Right atrium auricular region (tissue), 2 donors: ENCODE data around the gene NXPE4. TPM values are rescaled to one million over a fixed set of nuclear protein-coding genes. Genes with fewer than 3 reads are reported as not detected.
"Not testable (repeated sequence)": the region's sequence is repeated elsewhere in the genome, so short reads cannot be mapped to it uniquely, and the experiment has no call there.

Source experiments
- DNase-seq: peaks from one replicate; pipeline ENCODE4 v3.0.0-alpha.2; 2019; ENCODE audit warnings: low spot score
- H3K27ac ChIP-seq, 2 donors: fragments of 200-600 bp; sonication (generic); 1 replicate in 1 of 2; 2 replicates in 1 of 2; pipeline ENCODE4 v1.5.1; 2016 to 2019
- H3K27me3 ChIP-seq, 2 donors: fragments of 200-600 bp; sonication (generic); one replicate each; pipeline versions ENCODE4 v1.5.1 to v1.6.0; 2017 to 2019
- H3K36me3 ChIP-seq: fragments of 200-600 bp; sonication (generic); one replicate; pipeline ENCODE4 v1.5.1; 2016
- H3K4me1 ChIP-seq, 2 donors: fragments of 200-600 bp; sonication (generic); one replicate each; pipeline versions ENCODE4 v1.5.1 to v1.6.0; 2017 to 2019
- H3K4me3 ChIP-seq, 2 donors: fragments of 200-600 bp; sonication (generic); 1 replicate in 1 of 2; 2 replicates in 1 of 2; pipeline ENCODE4 v1.5.1; 2017 to 2019; ENCODE audit warnings: mild to moderate bottlenecking in 1 of 2, moderate library complexity in 1 of 2
- H3K9me3 ChIP-seq, 2 donors: fragments of 200-600 bp; sonication (generic); one replicate each; pipeline ENCODE4 v1.5.1; 2019
- CTCF ChIP-seq, 2 donors: fragments of 200-600 bp; sonication (generic); IDR thresholded peaks; one replicate each; pipeline ENCODE4 v1.5.1; 2019; ENCODE audit warnings: antibody characterized with exemption in 2 of 2
- total RNA-seq, 2 donors: library from RNA; depleted of rRNA; stranded (reverse); fragments of >200 nt; gene quantifications; one replicate each; pipeline ENCODE4 v1.1.0, GENCODE V29; 2016

NXPE4 gene
- total RNA-seq, 2 donors from 2014 or later: not detected

DNA sequence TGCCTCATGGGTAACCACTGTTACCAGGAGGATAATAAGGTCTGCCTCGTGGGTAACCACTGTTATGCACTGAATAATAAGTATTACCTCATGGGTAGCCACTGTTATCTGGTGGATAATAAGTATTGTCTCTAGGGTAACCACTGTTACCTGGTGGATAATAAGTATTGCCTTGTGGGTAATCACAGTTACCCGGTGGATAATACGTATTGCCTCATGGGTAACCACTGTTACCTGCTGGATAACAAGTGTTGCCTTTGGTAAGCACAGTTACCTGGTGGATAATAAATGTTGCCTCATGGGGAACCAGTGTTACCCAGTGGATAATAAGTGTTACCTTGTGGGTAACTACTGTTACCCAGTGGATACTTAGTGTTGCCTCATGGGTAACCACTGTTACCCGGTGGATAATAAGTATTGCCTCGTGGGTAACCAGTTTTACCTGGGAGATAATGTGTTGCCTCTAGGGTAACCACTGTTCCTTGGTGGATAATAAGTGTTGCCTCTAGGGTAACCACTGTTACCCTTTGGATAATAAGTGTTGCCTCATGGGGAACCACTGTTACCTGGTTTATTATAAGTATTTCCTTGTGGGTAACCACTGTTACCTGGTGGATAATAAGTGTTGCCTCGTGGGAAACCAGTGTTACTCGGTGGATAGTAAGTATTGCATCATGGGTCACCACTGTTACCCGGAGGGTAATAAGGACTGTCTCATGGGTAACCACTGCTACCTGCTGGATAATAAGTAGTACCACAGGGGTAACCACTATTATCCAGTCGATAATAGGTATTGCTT lies 10.6 kb upstream of the NXPE4 start:
- H3K27ac ChIP-seq: no peak overlapping the region
- no peak for TF ChIP-seq CTCF (IDR thresholded peaks at IDR 0.05)
- H3K36me3 ChIP-seq: no peaks in the 10 kb centered on the region
- no peak overlapping the region for H3K4me3 ChIP-seq
- no peaks in the 10 kb centered on the region for H3K27me3 ChIP-seq
- no peaks in the 10 kb centered on the region for H3K9me3 ChIP-seq
- no peak for DNase-seq
- H3K4me1 ChIP-seq: no peaks in the 10 kb centered on the region

- no peaks in the 10 kb centered on the region for H3K9me3 ChIP-seq
- no peaks in the 10 kb centered on the region for H3K27me3 ChIP-seq
- no peaks in the 10 kb centered on the region for H3K36me3 ChIP-seq
- DNase-seq: no peak
- H3K4me1 ChIP-seq: no peaks in the 10 kb centered on the region
- no peak overlapping the region for H3K27ac ChIP-seq
- H3K4me3 ChIP-seq: no peak overlapping the region
- TF ChIP-seq CTCF (IDR thresholded peaks at IDR 0.05): no peak
Observed at GRCh38 chr11:114605370-114605769, 9.8 kb upstream of the NXPE4 start.

GRCh38 chr11:114604886-114605285 lies 9.3 kb upstream of the NXPE4 start:
- H3K27me3 ChIP-seq: no peaks in the 10 kb centered on the region
- no peak for DNase-seq
- H3K4me1 ChIP-seq: no peaks in the 10 kb centered on the region
- no peaks in the 10 kb centered on the region for H3K9me3 ChIP-seq
- no peaks in the 10 kb centered on the region for H3K36me3 ChIP-seq
- H3K4me3 ChIP-seq: no peak overlapping the region
- no peak overlapping the region for H3K27ac ChIP-seq
- TF ChIP-seq CTCF (IDR thresholded peaks at IDR 0.05): no peak

GRCh38 chr11:114604179-114604813 lies 8.7 kb upstream of the NXPE4 start:
- Histone ChIP-seq H3K36me3 (no peaks in the 10 kb centered on the region), H3K27ac (no peak overlapping the region), H3K9me3 (no peaks in the 10 kb centered on the region), H3K4me3 (no peak overlapping the region), H3K27me3 (no peaks in the 10 kb centered on the region), H3K4me1 (no peaks in the 10 kb centered on the region)
- TF ChIP-seq CTCF (IDR thresholded peaks at IDR 0.05): no peak
- no peak for DNase-seq

DNA sequence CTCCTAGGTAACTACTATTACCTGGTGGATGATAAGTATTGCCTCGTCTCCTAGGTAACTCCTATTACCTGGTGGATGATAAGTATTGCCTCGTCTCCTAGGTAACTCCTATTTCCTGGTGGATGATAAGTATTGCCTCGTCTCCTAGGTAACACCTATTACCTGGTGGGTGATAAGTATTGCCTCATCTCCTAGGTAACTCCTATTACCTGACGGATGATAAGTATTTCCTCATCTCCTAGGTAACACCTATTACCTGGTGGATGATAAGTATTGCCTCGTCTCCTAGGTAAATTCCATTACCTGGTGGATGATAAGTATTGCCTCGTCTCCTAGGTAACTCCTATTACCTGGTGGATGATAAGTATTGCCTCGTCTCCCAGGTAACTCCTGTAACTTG lies 7.6 kb upstream of the NXPE4 start:
- not testable (repeated sequence) for H3K27me3 ChIP-seq, H3K4me1 ChIP-seq, DNase-seq, H3K9me3 ChIP-seq, H3K4me3 ChIP-seq, H3K36me3 ChIP-seq, H3K27ac ChIP-seq

DNA sequence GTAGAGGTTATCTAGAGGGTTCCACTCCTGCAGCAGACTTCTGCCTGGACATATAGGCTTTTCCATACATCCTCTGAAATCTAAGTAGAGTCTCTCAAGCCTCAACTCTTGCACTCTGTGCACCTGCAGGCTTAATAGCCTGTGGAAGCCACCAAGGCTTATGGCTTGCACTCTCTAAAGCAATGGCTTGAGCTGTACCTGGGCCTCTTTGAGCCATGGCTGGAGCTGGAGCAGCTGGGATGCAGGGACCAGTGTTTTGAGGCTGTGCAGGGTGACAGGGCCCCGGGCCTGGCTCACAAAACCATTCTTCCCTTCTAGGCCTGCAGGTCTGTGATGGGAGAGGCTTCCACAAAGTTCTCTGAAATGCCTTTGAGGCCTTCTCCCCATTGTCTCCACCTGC lies 2.9 kb upstream of the NXPE4 start:
- Histone ChIP-seq H3K27ac (no peak overlapping the region), H3K4me3 (no peak overlapping the region), H3K36me3 (no peaks in the 10 kb centered on the region), H3K4me1 (no peaks in the 10 kb centered on the region), H3K9me3 (no peaks in the 10 kb centered on the region), H3K27me3 (no peaks in the 10 kb centered on the region)
- DNase-seq: no peak
- no peak for TF ChIP-seq CTCF (IDR thresholded peaks at IDR 0.05)
